Motor neuron (in vitro differentiated cells): ENCODE data around the gene CIC. TPM values are rescaled to one million over a fixed set of nuclear protein-coding genes. Genes with fewer than 3 reads are reported as not detected.
"Not testable (repeated sequence)": the region's sequence is repeated elsewhere in the genome, so short reads cannot be mapped to it uniquely, and the experiment has no call there.

ENCODE experiments used
- ATAC-seq, 8 experiments: fragments of 200-7000 bp; cut with Tn5 transposase; replicated peaks in 6 of 8; 2 replicates each; pipeline ENCODE4 v1.8.0; 2021; ENCODE audit warnings: mild to moderate bottlenecking in 8 of 8, moderate library complexity in 8 of 8
- H3K27ac ChIP-seq, 2 donors: fragments of 250-450 bp; sonication (Bioruptor Pico); 2 replicates each; pipeline ENCODE4 v1.9.0; 2021; ENCODE audit warnings: antibody characterized with exemption in 2 of 2, mild to moderate bottlenecking in 2 of 2, moderate library complexity in 1 of 2
- H3K4me1 ChIP-seq, 2 donors: fragments of 250-450 bp; sonication (Bioruptor Pico); replicated peaks in 1 of 2; 2 replicates each; pipeline ENCODE4 v1.6.1; 2021; ENCODE audit warnings: antibody characterized with exemption in 2 of 2, mild to moderate bottlenecking in 2 of 2, moderate library complexity in 1 of 2
- H3K4me3 ChIP-seq, 5 donors: fragments of 250-450 bp; sonication (Bioruptor Pico); 2 replicates each; pipeline ENCODE4 v1.9.0; 2021; ENCODE audit warnings: antibody characterized with exemption in 5 of 5, mild to moderate bottlenecking in 5 of 5, moderate library complexity in 4 of 5
- WGBS, 10 experiments: fragments of 450-650 bp; shearing (Covaris generic); methylation state at CpG; one replicate each; pipeline ENCODE4 v1.0.0; 2022; 5-methylcytosine and 5-hydroxymethylcytosine counted together
- in situ Hi-C, 9 experiments: fragments of 400-800 bp; cut with MboI; loops; one replicate each; pipeline ENCODE4 v1.15.0; 2021; ENCODE audit warnings: low sequenced_read_pairs in 9 of 9, low pct_unique_long_range_greater_than_20kb in 2 of 9; ENCODE audit not compliant: unreplicated experiment in 9 of 9
- total RNA-seq, 8 experiments: library from RNA; unstranded; fragments of 300-600 nt; gene quantifications; 2 replicates each; pipeline versions ENCODE4 v1.2.3 to v1.2.4, GENCODE V29; 2022

Gene CIC
- total RNA-seq, 8 experiments from 2014 or later: 15.8 to 59.1 (median 27.9) TPM

DNA sequence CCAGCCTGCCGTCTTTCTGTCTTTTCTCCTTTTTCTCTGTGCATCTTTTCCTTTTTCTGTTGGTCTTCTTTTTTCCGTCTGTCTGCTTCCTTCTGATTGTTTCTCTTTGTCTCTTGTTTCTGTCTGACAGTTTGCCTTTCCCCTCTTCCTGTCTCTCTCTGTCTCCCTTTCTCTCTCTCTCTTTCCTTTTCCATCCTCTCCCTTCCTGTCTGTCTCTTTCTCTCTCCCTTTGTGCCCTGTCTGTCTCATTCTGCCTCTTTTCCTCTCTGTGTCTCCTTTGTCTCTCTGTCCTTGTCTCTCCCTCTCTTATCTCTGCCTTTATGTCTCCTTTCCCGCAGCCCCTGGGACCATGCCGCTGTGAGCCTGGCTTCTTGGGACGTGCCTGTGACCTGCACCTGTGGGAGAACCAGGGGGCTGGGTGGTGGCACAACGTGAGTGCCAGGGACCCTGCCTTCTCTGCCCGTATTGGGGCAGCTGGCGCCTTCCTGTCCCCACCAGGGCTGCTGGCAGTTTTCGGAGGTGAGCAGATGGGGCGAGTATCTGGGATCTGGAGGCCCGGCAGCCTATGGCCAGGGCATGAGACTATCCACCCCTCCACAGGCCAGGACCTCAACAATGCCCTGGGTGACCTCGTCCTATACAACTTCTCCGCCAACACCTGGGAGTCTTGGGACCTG is 65.8 kb downstream of the CIC start:
- 75 to 100% (median 92%) methylated on average over 1 to 7 of the region's 13 CpGs for WGBS, 10 experiments
- Histone ChIP-seq H3K4me3 (no peak overlapping the region), H3K4me1 (no peaks in the 10 kb centered on the region), H3K27ac (no peak overlapping the region)
- in situ Hi-C loops: no loop called here
- no peak for ATAC-seq

DNA sequence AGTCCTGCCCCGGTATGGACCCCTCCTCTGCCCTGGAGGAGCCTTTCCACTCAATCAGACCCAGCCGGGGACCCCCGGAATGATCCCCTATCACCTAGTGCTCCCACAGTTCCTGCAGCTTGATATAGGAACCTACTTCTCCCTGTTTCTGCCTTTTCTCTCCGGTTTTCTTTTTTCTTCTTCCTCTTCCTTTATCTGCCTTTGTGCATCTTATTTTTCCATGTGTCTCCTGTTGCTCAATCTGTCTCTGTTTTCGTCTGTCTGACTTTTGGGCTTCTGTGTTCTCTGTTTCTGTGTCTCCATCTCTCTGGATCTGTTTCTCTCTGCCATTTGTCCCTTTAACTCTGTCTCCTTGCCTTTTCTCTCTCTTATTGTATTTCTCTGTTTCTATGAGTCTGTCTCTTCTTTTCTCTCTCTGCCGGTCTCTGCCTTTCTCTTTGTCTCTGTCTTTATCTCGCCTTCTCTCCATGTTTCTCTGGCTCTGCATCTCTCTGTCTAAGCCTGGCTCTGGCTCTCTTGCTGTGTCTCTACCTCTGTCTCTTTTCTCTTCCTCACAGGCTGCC is 66.4 kb downstream of the CIC start:
- H3K4me1 ChIP-seq: no peaks in the 10 kb centered on the region
- WGBS, 10 experiments: 78 to 100% (median 88%) methylated on average over 1 to 7 of the region's 7 CpGs; no CpG with 5 or more reads in 1 of the 10 experiments
- H3K4me3 ChIP-seq: no peak overlapping the region
- in situ Hi-C loops: no loop called here
- no peak overlapping the region for H3K27ac ChIP-seq
- ATAC-seq: no peak

DNA sequence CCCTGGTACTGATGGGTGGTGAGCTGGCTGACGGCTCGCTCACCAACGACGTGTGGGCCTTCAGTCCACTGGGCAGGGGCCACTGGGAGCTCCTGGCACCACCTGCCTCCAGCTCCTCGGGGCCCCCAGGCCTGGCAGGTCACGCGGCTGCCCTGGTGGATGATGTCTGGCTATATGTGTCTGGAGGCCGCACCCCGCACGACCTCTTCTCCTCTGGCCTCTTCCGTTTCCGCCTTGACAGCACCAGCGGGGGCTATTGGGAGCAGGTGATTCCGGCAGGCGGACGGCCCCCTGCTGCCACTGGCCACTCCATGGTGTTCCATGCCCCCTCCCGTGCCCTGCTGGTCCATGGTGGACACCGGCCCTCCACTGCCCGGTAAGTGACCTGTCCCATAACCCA is 66.9 kb downstream of the CIC start:
- Histone ChIP-seq H3K4me3 (no peak overlapping the region), H3K4me1 (no peaks in the 10 kb centered on the region), H3K27ac (no peak overlapping the region)
- no peak for ATAC-seq
- in situ Hi-C loops: no loop called here
- 90 to 93% (median 90%) methylated on average over 2 to 4 of the region's 19 CpGs; no CpG with 5 or more reads in 7 of the 10 experiments for WGBS, 10 experiments

DNA sequence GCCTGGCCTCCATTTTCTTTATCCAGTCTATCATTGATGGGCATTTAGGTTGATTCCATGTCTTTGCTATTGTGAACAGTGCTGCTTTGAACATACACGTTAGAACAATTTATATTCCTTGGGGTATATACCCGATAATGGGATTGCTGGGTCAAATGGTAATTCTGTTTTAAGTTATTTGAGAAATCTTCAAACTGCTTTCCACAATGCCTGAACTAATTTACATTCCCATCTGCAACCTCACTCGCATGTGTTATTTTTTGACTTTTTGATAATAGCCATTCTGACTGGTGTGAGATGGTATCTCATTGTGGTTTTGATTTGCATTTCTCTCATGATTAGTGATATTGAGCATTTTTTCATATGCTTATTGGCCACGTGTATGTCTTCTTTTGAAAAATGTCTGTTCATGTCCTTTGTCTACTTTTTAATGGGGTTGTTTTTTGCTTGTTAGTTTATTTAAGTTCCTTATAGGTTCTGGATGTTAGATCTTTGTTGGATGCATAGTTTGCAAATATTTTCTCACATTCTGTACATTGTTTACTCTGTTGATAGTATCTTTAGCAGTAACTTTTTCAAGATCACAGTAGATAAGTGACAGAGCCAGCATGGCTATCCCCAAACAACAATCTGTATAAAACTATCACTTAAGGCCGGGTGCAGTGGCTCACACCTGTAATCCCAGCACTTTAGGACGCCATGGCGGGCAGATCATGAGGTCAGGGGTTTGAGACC is 70.2 kb downstream of the CIC start:
- H3K4me1 ChIP-seq, H3K4me3 ChIP-seq, in situ Hi-C loops, H3K27ac ChIP-seq: not testable (repeated sequence)
- peak in 3 of 8 experiments; percentile 32 to 36 (median 32) for ATAC-seq
- WGBS, 10 experiments: 20 to 100% (median 91%) methylated on average over 2 to 7 of the region's 7 CpGs

DNA sequence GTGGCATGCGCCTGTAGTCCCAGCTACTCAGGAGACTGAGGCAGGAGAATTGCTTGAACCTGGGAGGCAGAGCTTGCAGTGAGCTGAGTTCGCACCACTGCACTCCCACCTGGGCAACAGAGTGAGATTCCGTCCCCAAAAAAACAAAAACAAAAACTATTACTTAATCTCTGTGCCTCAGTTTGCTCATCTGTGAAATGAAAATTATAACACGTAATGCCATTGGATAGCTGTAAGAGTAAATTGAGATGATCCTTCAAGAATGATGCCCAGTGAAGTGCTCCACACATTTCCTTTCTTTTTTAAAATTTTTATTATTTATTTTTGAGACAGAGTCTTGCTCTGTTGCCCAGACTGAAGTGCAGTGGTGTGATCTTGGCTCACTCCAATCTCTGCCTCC is 70.9 kb downstream of the CIC start:
- 91 to 100% (median 98%) methylated on average over 1 to 4 of the region's 4 CpGs; no CpG with 5 or more reads in 4 of the 10 experiments for WGBS, 10 experiments
- H3K4me3 ChIP-seq, H3K4me1 ChIP-seq, in situ Hi-C loops, ATAC-seq, H3K27ac ChIP-seq: not testable (repeated sequence)

DNA sequence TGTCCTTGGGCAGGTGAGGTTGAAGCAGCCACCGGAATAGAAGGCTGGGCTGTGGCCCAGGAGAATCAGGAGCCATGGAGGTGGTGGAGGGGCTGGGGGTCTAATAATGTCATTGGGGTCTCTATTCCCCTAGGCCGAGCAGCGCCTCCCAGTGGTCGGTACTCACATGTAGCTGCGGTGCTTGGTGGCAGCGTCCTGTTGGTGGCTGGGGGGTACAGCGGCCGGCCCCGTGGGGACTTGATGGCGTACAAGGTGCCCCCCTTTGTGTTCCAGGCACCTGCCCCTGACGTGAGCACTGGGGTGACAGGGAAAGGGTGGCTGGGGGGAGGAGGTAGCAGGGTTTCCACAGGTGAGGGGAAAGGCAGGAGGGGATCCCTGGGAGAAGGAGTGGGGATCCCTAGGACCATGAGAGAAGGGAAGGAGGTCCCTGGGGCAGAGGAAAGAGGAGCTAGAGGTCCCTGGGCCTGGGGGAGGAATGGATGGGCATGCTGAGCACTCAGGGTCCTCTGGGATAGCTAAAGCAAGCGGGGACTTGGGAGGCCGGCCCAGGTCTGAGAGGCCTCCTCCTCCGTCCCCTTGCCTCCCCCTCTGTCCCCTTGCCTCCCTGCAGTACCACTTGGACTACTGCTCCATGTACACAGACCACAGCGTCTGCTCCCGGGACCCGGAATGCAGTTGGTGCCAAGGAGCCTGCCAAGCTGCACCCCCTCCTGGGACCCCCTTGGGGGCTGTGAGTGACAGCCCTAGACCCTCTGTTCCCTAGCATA is 74.5 kb downstream of the CIC start:
- in situ Hi-C loops: no loop called here
- WGBS, 10 experiments: 75 to 100% (median 100%) methylated on average over 1 to 5 of the region's 17 CpGs; no CpG with 5 or more reads in 3 of the 10 experiments
- ATAC-seq: no peak

DNA sequence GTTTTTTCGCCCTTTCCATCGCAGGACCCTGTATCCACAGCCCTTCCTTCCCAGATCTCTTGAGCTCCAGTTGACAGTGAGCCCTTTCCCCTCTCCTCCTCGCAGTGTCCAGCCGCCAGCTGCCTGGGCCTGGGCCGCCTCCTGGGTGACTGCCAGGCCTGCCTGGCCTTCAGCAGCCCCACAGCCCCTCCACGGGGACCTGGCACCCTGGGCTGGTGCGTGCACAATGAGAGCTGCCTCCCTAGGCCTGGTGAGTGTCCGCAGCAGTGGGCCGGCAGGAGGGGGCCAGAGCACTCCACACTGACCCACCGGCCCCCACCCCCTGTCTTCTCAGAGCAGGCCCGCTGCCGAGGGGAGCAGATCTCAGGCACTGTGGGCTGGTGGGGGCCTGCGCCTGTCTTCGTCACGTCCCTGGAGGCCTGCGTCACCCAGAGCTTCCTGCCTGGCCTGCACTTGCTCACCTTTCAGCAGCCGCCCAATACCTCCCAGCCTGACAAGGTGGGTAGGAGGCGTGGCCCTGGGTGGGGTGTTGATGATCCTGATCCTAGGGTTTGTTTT is 75.4 kb downstream of the CIC start:
- no peak for ATAC-seq
- in situ Hi-C loops: no loop called here
- H3K4me3 ChIP-seq: no peak overlapping the region
- H3K4me1 ChIP-seq: no peaks in the 10 kb centered on the region
- WGBS, 10 experiments: 78 to 100% (median 93%) methylated on average over 1 to 8 of the region's 18 CpGs; no CpG with 5 or more reads in 2 of the 10 experiments
- no peak overlapping the region for H3K27ac ChIP-seq

More for the DNA sequence above, 74.5 kb downstream of the CIC start:
- no peak overlapping the region for H3K27ac ChIP-seq
- no peak overlapping the region for H3K4me3 ChIP-seq
- H3K4me1 ChIP-seq: no peaks in the 10 kb centered on the region

Other genes with a start within 250 kb of the CIC start
- 10 to 100 TPM in 3 of 8 experiments, 1 to 10 TPM in 3, under 1 TPM in 2; 0.41 to 19.5 (median 6.1) TPM for gene GRIK5, start 199.0 kb upstream of the CIC start, total RNA-seq
- gene ZNF574, start 193.1 kb upstream of the CIC start, total RNA-seq: 10 to 100 TPM in 6 of 8 experiments, 1 to 10 TPM in 2; 7.4 to 17.4 (median 11.6) TPM
- gene POU2F2, start 136.8 kb upstream of the CIC start, total RNA-seq: 10 to 100 TPM in 4 of 8 experiments, 1 to 10 TPM in 2, under 1 TPM in 2; 0.54 to 30.6 (median 7.7) TPM
- gene DEDD2, start 51.6 kb upstream of the CIC start, total RNA-seq: 10 to 100 TPM; 17.9 to 35.9 (median 24.7) TPM
- 10 to 100 TPM in 2 of 8 experiments, 1 to 10 TPM in 6; 5.1 to 14.1 (median 8.0) TPM for gene ZNF526, start 48.9 kb upstream of the CIC start, total RNA-seq
- gene GSK3A, start 26.6 kb upstream of the CIC start, total RNA-seq: 10 to 100 TPM; 17.7 to 30.0 (median 26.5) TPM
- 10 to 100 TPM in 7 of 8 experiments, 1 to 10 TPM in 1; 8.4 to 55.4 (median 17.4) TPM for gene ERF, start 14.1 kb upstream of the CIC start, total RNA-seq
- gene PRR19, start 32.9 kb downstream of the CIC start, total RNA-seq: 1 to 10 TPM in 6 of 8 experiments, under 1 TPM in 2; 0.92 to 2.6 (median 1.1) TPM
- 100 to 1,000 TPM in 4 of 8 experiments, 10 to 100 TPM in 4; 19.2 to 230 (median 114) TPM for gene PAFAH1B3, start 33.4 kb downstream of the CIC start, total RNA-seq
- gene TMEM145, start 44.1 kb downstream of the CIC start, total RNA-seq: 10 to 100 TPM in 2 of 8 experiments, 1 to 10 TPM in 4, under 1 TPM in 1, not detected in 1; 0.42 to 18.5 (median 5.9) TPM
- 10 to 100 TPM in 7 of 8 experiments, 1 to 10 TPM in 1; 9.8 to 72.2 (median 28.7) TPM for gene MEGF8, start 56.4 kb downstream of the CIC start, total RNA-seq
- 1 to 10 TPM in 3 of 8 experiments, under 1 TPM in 3, not detected in 2; 0.76 to 4.6 (median 1.1) TPM for gene CNFN, start 121.0 kb downstream of the CIC start, total RNA-seq
- 10 to 100 TPM in 3 of 8 experiments, 1 to 10 TPM in 5; 4.2 to 13.5 (median 7.2) TPM for gene LIPE, start 158.1 kb downstream of the CIC start, total RNA-seq
- under 1 TPM in 5 of 8 experiments, not detected in 3; 0.11 to 0.57 (median 0.36) TPM for gene CXCL17, start 173.7 kb downstream of the CIC start, total RNA-seq